Stimulated activated CD8-positive, alpha-beta memory T cell treated with anti-CD3 and anti-CD28 coated beads, Interleukin-7, amount 100 ng/mL, for 48 hours (primary cell): ENCODE results near the gene NEK9.

Source experiments
- DNase-seq, 2 donors: peaks; one replicate each; pipeline ENCODE4 v3.0.0-alpha.2; 2020; ENCODE audit warnings: low read depth in 1 of 2; ENCODE audit errors: extremely low read depth in 1 of 2

Gene NEK9

GRCh38 chr14:75044322-75044721, 82.5 kb downstream of the NEK9 start:
- DNase-seq, result no peak

GRCh38 chr14:75042035-75042434, 84.8 kb downstream of the NEK9 start:
- DNase-seq, result no peak

- DNase-seq, result no peak
These were observed 85.2 kb downstream of the NEK9 start for GRCh38 chr14:75041613-75042012.

GRCh38 chr14:75040959-75041358, 85.9 kb downstream of the NEK9 start:
- DNase-seq, result no peak

GRCh38 chr14:75040507-75040906, 86.3 kb downstream of the NEK9 start:
- DNase-seq, result no peak

GRCh38 chr14:75032939-75033338, 93.9 kb downstream of the NEK9 start:
- no peak for DNase-seq

GRCh38 chr14:75030147-75030546, 96.7 kb downstream of the NEK9 start:
- DNase-seq, result no peak
